ENCODE measurements around the gene RAMP2.

DNA sequence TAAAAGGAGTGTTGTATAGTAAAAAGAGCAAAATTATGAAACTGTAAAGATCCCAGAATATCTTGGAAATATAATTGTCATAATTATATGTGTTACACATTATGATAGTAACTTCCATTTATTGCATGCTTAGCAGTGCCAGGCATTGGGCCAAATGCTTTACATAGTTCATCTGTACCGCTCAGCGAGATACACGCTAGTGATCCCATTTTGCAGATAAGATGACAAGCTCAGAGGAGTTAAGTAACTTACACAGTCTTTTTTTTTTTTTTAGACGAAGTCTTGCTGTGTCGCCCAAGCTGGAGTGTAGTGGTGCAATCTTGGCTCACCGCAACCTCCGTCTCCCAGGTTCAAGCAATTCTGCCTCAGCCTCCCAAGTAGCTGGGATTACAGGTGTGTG is 9.4 kb upstream of the RAMP2 start:
- TF ChIP-seq, protein P1, sequence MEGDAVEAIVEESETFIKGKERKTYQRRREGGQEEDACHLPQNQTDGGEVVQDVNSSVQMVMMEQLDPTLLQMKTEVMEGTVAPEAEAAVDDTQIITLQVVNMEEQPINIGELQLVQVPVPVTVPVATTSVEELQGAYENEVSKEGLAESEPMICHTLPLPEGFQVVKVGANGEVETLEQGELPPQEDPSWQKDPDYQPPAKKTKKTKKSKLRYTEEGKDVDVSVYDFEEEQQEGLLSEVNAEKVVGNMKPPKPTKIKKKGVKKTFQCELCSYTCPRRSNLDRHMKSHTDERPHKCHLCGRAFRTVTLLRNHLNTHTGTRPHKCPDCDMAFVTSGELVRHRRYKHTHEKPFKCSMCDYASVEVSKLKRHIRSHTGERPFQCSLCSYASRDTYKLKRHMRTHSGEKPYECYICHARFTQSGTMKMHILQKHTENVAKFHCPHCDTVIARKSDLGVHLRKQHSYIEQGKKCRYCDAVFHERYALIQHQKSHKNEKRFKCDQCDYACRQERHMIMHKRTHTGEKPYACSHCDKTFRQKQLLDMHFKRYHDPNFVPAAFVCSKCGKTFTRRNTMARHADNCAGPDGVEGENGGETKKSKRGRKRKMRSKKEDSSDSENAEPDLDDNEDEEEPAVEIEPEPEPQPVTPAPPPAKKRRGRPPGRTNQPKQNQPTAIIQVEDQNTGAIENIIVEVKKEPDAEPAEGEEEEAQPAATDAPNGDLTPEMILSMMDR (IDR thresholded peaks at IDR 0.05), result no peak
- TF ChIP-seq POLR2A (IDR thresholded peaks at IDR 0.05), result no peak

All from ovary (tissue), 3 donors.